GM13977 (cell line): ENCODE data around the gene IPO13.

Experiments
- DNase-seq: peaks from one replicate; pipeline ENCODE4 v3.0.0; 2012; ENCODE audit warnings: low spot score
- in situ Hi-C: fragments of 300-500 bp; cut with MboI; formaldehyde crosslinking; loops from one replicate; pipeline ENCODE4 v1.12.0; 2022; ENCODE audit warnings: low sequenced_read_pairs, low pct_unique_long_range_greater_than_20kb, mixed read lengths, inconsistent platforms; ENCODE audit not compliant: unreplicated experiment
- TF ChIP-seq, protein P1 (sequence below): IDR thresholded peaks from 2 replicates; pipeline ENCODE4 v1.5.1; 2012; ENCODE audit warnings: mild to moderate bottlenecking, control low read depth; ENCODE audit not compliant: insufficient read depth; ENCODE audit errors: extremely low read depth, missing control alignments

IPO13 gene

GRCh38 chr1:44000122-44000665 is 53.4 kb downstream of the IPO13 start:
- TF ChIP-seq, protein P1, sequence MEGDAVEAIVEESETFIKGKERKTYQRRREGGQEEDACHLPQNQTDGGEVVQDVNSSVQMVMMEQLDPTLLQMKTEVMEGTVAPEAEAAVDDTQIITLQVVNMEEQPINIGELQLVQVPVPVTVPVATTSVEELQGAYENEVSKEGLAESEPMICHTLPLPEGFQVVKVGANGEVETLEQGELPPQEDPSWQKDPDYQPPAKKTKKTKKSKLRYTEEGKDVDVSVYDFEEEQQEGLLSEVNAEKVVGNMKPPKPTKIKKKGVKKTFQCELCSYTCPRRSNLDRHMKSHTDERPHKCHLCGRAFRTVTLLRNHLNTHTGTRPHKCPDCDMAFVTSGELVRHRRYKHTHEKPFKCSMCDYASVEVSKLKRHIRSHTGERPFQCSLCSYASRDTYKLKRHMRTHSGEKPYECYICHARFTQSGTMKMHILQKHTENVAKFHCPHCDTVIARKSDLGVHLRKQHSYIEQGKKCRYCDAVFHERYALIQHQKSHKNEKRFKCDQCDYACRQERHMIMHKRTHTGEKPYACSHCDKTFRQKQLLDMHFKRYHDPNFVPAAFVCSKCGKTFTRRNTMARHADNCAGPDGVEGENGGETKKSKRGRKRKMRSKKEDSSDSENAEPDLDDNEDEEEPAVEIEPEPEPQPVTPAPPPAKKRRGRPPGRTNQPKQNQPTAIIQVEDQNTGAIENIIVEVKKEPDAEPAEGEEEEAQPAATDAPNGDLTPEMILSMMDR: no peak
- DNase-seq: no peak
- in situ Hi-C loops: no loop called here

DNA sequence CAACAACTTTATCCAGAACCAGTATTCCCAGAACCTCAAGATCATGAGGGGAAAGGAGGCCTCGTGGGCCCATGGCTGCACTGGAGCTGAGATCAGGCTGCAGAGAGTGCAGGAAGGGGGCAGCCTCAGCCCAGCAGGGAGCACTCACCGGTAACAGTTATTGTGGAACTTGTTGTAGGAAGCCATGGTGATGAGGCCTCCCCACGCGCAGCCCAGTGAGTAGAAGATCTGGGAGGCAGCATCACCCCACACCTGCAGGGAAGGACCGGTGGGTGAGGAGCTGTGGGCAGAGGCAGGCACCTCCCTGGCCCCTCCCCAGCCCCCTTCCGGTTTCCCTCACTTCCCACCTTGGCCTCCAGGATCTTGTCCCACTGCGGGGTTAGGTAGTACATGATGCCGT is 55.4 kb downstream of the IPO13 start:
- TF ChIP-seq, protein P1: no peak
- DNase-seq: no peak
- in situ Hi-C loops: no loop called here

DNA sequence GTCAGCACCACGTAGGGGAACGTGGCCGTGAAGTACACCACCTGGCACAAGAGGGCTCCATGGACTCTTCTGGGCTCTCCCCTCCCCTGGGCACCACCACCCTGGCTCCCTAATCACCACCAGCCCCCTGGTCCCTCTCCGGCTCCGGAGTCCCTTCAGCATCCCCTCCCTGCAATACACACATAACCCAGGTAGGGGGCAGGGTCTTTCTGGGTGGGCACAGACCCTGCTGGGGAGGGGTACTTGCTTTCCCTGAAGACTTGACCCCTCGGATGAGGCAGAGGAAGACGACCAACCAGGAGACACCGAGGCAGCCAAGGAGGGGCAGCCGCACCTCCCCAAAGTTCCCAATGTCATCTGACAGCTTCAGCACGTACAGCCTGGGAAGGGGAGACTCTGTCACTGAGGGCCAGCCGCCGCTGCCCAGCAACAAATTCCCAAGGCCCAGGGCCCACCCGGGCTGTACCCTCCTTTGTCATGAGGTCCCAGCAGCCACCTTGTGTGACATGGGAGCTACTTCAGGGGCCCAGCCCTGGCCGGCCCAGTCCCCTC is 55.9 kb downstream of the IPO13 start:
- in situ Hi-C loops: no loop called here
- TF ChIP-seq, protein P1: peak; percentile 0
- DNase-seq: no peak

DNA sequence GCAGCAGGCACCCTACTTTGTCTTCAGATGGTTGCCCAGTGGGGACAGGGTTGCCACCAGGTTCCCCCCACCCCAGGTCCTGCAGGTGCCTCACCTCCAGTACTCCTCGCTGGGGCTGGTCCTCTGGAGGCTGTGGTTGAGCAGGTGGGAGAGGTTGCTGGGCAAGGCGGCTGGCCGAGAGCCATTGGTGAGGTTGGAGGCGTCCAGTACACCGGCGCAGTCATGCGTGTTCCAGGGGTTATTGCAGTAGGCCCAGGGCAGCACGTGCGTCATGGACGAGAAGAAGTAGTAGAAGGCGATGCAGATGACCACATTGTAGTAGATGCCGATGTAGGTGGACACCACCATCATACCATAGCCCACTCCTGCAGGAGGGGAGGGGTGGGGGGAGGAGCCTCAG is 61.5 kb downstream of the IPO13 start:
- in situ Hi-C loops: no loop called here
- TF ChIP-seq, protein P1: no peak
- DNase-seq: no peak

GRCh38 chr1:44010935-44011471 is 64.3 kb downstream of the IPO13 start:
- in situ Hi-C loops: no loop called here
- TF ChIP-seq, protein P1: no peak
- DNase-seq: no peak

DNA sequence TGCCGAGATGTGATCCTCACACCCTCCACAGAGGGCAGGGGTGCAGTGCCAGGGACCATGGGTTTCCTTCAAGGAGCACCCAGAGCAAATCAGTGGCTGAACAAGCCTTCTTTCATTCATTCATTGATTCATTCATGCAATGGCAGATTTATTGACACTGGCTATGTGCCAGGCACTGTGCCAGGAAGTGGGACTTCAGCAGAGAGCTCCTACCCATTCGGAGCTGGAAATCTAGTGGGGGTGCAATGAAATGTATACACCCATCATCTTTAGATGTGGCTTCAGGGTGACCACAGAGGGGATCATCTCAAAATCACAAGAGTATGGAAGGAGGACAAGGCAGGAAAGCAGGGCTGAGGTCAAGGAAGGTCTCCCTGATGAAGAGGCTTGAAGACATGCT is 65.7 kb downstream of the IPO13 start:
- no peak for DNase-seq
- in situ Hi-C loops: no loop called here
- TF ChIP-seq, protein P1: no peak
